Loucy (cell line): ENCODE measurements around the gene ZBED3.

Experiments used
- EZH2phosphoT487 ChIP-seq: fragments of 200-600 bp; IDR thresholded peaks from 2 replicates; pipeline ENCODE4 v1.6.1; 2018; ENCODE audit warnings: antibody characterized with exemption, mild to moderate bottlenecking, moderate library complexity, borderline replicate concordance
- TF ChIP-seq, protein P1 (sequence below): fragments of 200-600 bp; sonication (generic); conservative IDR thresholded peaks from 2 replicates; pipeline ENCODE4 v1.5.1; 2014; ENCODE audit warnings: mild to moderate bottlenecking, antibody characterized with exemption, low read length

GRCh38 chr5:77066184-77066583 is 20.9 kb downstream of the ZBED3 start:
- TF ChIP-seq, protein P1, sequence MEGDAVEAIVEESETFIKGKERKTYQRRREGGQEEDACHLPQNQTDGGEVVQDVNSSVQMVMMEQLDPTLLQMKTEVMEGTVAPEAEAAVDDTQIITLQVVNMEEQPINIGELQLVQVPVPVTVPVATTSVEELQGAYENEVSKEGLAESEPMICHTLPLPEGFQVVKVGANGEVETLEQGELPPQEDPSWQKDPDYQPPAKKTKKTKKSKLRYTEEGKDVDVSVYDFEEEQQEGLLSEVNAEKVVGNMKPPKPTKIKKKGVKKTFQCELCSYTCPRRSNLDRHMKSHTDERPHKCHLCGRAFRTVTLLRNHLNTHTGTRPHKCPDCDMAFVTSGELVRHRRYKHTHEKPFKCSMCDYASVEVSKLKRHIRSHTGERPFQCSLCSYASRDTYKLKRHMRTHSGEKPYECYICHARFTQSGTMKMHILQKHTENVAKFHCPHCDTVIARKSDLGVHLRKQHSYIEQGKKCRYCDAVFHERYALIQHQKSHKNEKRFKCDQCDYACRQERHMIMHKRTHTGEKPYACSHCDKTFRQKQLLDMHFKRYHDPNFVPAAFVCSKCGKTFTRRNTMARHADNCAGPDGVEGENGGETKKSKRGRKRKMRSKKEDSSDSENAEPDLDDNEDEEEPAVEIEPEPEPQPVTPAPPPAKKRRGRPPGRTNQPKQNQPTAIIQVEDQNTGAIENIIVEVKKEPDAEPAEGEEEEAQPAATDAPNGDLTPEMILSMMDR: no peak
- no peak for TF ChIP-seq EZH2phosphoT487
